Liver (tissue), 3 donors: ENCODE data around the gene TOR1A.

Source experiments
- ATF3 ChIP-seq: IDR thresholded peaks from 2 replicates; pipeline ENCODE4 v1.6.1; 2016; ENCODE audit warnings: antibody characterized with exemption
- CTCF ChIP-seq: fragments of 150-350 bp; IDR thresholded peaks from 2 replicates; pipeline ENCODE4 v1.5.1; 2017; ENCODE audit warnings: improper control_type of control experiment, low read depth, low read length; ENCODE audit not compliant: missing input control
- EGR1 ChIP-seq, 2 donors: IDR thresholded peaks; 2 replicates each; pipeline ENCODE4 v1.6.1; 2016 to 2018; ENCODE audit warnings: antibody characterized with exemption in 2 of 2, low read depth in 2 of 2
- RAD21 ChIP-seq, 2 donors: IDR thresholded peaks; 2 replicates each; pipeline ENCODE4 v1.6.1; 2016; ENCODE audit warnings: antibody characterized with exemption in 2 of 2, mild to moderate bottlenecking in 2 of 2
- RXRA ChIP-seq, 2 donors: IDR thresholded peaks; 2 replicates each; pipeline ENCODE4 v1.6.1; 2017 to 2018; ENCODE audit warnings: antibody characterized with exemption in 2 of 2, mild to moderate bottlenecking in 1 of 2
- SP1 ChIP-seq: IDR thresholded peaks from 2 replicates; pipeline ENCODE4 v1.6.1; 2018; ENCODE audit warnings: antibody characterized with exemption, mild to moderate bottlenecking
- donor health status: healthy.
- donor health status: healthy.

GRCh38 chr9:129848712-129849441 is 24.9 kb upstream of the TOR1A start:
- no peak for TF ChIP-seq ATF3
- TF ChIP-seq RXRA (IDR thresholded peaks at IDR 0.05) = no peak
- TF ChIP-seq SP1 = no peak
- TF ChIP-seq CTCF = no peak
- no peak for TF ChIP-seq EGR1 (IDR thresholded peaks at IDR 0.05; ENCODE audit: low read depth in 2 of 2)
- no peak for TF ChIP-seq RAD21 (IDR thresholded peaks at IDR 0.05)
